K562 (cell line): ENCODE measurements around the gene LDHAL6A. TPM values are rescaled to one million over a fixed set of nuclear protein-coding genes. Genes with fewer than 3 reads are reported as not detected.

Source experiments
- ATAC-seq: fragments of 200-7000 bp; cut with Tn5 transposase; 3 replicates; pipeline ENCODE4 v1.9.1; 2020; ENCODE audit warnings: moderate library complexity
- BruUV-seq: library from RNA; stranded (reverse); fragments of 400-500 nt; replicated peaks from 2 replicates; lab custom pipeline; 2021; lab: Mats Ljungman, UMichigan
- CTCF ChIA-PET: fragments of 300-600 bp; formaldehyde crosslinking; extraction: SDS; loops from one replicate; lab custom pipeline; 2021; ENCODE audit warnings: low intra/inter-chr PET ratio; lab: Yijun Ruan, JAX
- POLR2A ChIA-PET: fragments of 300-600, 350-650 bp; sonication (Branson Sonifier 250); formaldehyde crosslinking; extraction: SDS; loops from one replicate; lab custom pipeline; 2021; ENCODE audit warnings: antibody characterized with exemption, inconsistent platforms; lab: Yijun Ruan, JAX
- DNase-seq, 4 experiments: peaks; one replicate each; pipeline versions ENCODE4 v3.0.0 to v3.0.0-alpha.2; 2011 to 2018; ENCODE audit warnings: low spot score in 3 of 4, mixed read lengths in 3 of 4; ENCODE audit errors: extremely low read depth in 1 of 4
- FAIRE-seq: peaks from 2 replicates; lab custom pipeline; 2011; peaks lifted over from hg19 to GRCh38; lab: Jason Lieb, UNC
- H2AFZ ChIP-seq: 2 replicates; pipeline ENCODE4 v1.6.0; 2011; ENCODE audit warnings: low read depth, low read length, control low read depth, inconsistent platforms
- H3K27ac ChIP-seq: fragments of 200-600 bp; 3 replicates; pipeline ENCODE4 v1.8.0; 2011; ENCODE audit warnings: low read depth, mild to moderate bottlenecking, control low read depth, inconsistent platforms, low read length, moderate library complexity, mixed read lengths; ENCODE audit errors: extremely low read depth
- H3K27me3 ChIP-seq, 2 experiments: fragments of 300-600 bp in 1 of 2; 2 replicates in 1 of 2; 3 replicates in 1 of 2; pipeline versions ENCODE4 v1.6.0 to v1.8.0; 2011; ENCODE audit warnings: inconsistent platforms in 2 of 2, low read length in 2 of 2, mild to moderate bottlenecking in 1 of 2, mixed read lengths in 1 of 2, moderate library complexity in 1 of 2; ENCODE audit not compliant: control insufficient read depth in 2 of 2, insufficient read depth in 2 of 2
- H3K36me3 ChIP-seq: fragments of 300-600 bp; 3 replicates; pipeline ENCODE4 v1.8.0; 2011; ENCODE audit warnings: mild to moderate bottlenecking, low read length, inconsistent platforms; ENCODE audit not compliant: control insufficient read depth, insufficient read depth
- H3K4me1 ChIP-seq, 2 experiments: fragments of 200-600 bp in 1 of 2; replicated peaks in 1 of 2; 2 replicates in 1 of 2; 3 replicates in 1 of 2; pipeline versions ENCODE4 v1.5.1 to v1.8.0; 2011; ENCODE audit warnings: inconsistent platforms in 2 of 2, low read length in 2 of 2, mild to moderate bottlenecking in 1 of 2, mixed read lengths in 1 of 2, moderate library complexity in 1 of 2; ENCODE audit not compliant: control insufficient read depth in 2 of 2, insufficient read depth in 2 of 2
- H3K4me2 ChIP-seq: 2 replicates; pipeline ENCODE4 v1.6.1; 2011; ENCODE audit warnings: low read length, control low read depth, inconsistent platforms, mixed read lengths; ENCODE audit not compliant: insufficient read depth
- H3K4me3 ChIP-seq: fragments of 200-600 bp; sonication (generic), shearing (Covaris generic); 2 replicates; pipeline ENCODE4 v1.5.1; 2016; ENCODE audit warnings: control low read depth, inconsistent platforms
- H3K79me2 ChIP-seq: fragments of 200-600 bp; 3 replicates; pipeline ENCODE4 v1.8.0; 2011; ENCODE audit warnings: low read length, inconsistent platforms; ENCODE audit not compliant: control insufficient read depth, insufficient read depth
- H3K9ac ChIP-seq, 2 experiments: 2 replicates each; pipeline versions ENCODE4 v1.6.0 to v1.6.1; 2011; ENCODE audit warnings: low read depth in 2 of 2, low read length in 2 of 2, control low read depth in 1 of 2, inconsistent platforms in 1 of 2, mild to moderate bottlenecking in 1 of 2, mixed read lengths in 1 of 2; ENCODE audit not compliant: insufficient read depth in 1 of 2
- H3K9me1 ChIP-seq: one replicate; pipeline ENCODE4 v1.6.0; 2011; ENCODE audit warnings: inconsistent platforms, mild to moderate bottlenecking, low read length, moderate library complexity; ENCODE audit not compliant: control insufficient read depth, insufficient read depth
- H3K9me3 ChIP-seq: replicated peaks from 2 replicates; pipeline ENCODE4 v1.5.1; 2011; ENCODE audit warnings: low read depth, low read length, inconsistent platforms; ENCODE audit not compliant: control insufficient read depth, insufficient read depth
- H4K20me1 ChIP-seq: replicated peaks from 2 replicates; pipeline ENCODE4 v1.6.1; 2011; ENCODE audit warnings: low read length, inconsistent platforms, mixed read lengths; ENCODE audit not compliant: control insufficient read depth, insufficient read depth
- ATF3 ChIP-seq, 2 experiments: fragments of 450-650 bp in 1 of 2; sonication (generic) in 1 of 2; formaldehyde crosslinking in 1 of 2; IDR thresholded peaks in 1 of 2; conservative IDR thresholded peaks in 1 of 2; 2 replicates each; pipeline versions ENCODE4 v1.6.1 to v1.8.1; 2016 to 2023; ENCODE audit warnings: mild to moderate bottlenecking in 2 of 2, moderate library complexity in 2 of 2, inconsistent platforms in 1 of 2, missing genetic modification reagents in 1 of 2
- L3MBTL2 ChIP-seq: fragments of 450-650 bp; IDR thresholded peaks from 2 replicates; pipeline ENCODE4 v1.6.1; 2016; ENCODE audit warnings: mild to moderate bottlenecking, moderate library complexity
- PRPF4 ChIP-seq: fragments of 200-400 bp; formaldehyde crosslinking; IDR thresholded peaks from one replicate; pipeline ENCODE4 v1.6.1; 2017; ENCODE audit warnings: low read length, low read depth, mild to moderate bottlenecking; ENCODE audit not compliant: insufficient read depth, poor library complexity, severe bottlenecking
- SIN3A ChIP-seq, 2 experiments: fragments of 150-350 bp in 1 of 2; IDR thresholded peaks; 2 replicates each; pipeline ENCODE4 v1.6.1; 2011 to 2016; ENCODE audit warnings: borderline replicate concordance in 2 of 2, low read depth in 2 of 2, low read length in 2 of 2, mild to moderate bottlenecking in 2 of 2, moderate library complexity in 2 of 2; ENCODE audit not compliant: control insufficient read depth in 1 of 2
- WGBS: fragments of 100-300 bp; shearing (Covaris generic); methylation state at CpG from one replicate; pipeline ENCODE4 v1.1.6; 2016; ENCODE audit warnings: low coverage, mixed read lengths; ENCODE audit not compliant: insufficient coverage; ENCODE audit errors: missing lambda C conversion rate; 5-methylcytosine and 5-hydroxymethylcytosine counted together
- in situ Hi-C: fragments of 300-500 bp; cut with MboI; formaldehyde crosslinking; loops from 4 replicates; pipeline ENCODE4 v1.15.0; 2018; ENCODE audit warnings: inconsistent platforms, mixed read lengths
- intact Hi-C: fragments of 100-400 bp; cut with micrococcal nuclease; formaldehyde crosslinking; loops from 2 replicates; pipeline ENCODE4 v1.14.2; 2022
- polyA plus RNA-seq, 8 experiments: library from polyadenylated mRNA; depleted of rRNA in 4 of 8; stranded (reverse) in 5 of 8; unstranded in 3 of 8; fragments of >200 nt; fragmentation: Nextera tagmentation in 2 of 8; fragmentation: Illumina TruSeq in 1 of 8; extraction: Ambion mirVana in 2 of 8; extraction: Trizol in 1 of 8; gene quantifications; 2 replicates each; pipeline versions ENCODE4 v1.2.1 to v1.2.3, GENCODE V29; 2011 to 2014; ENCODE audit warnings: inconsistent platforms in 1 of 8, missing spikeins in 1 of 8
- total RNA-seq, 7 experiments: library from RNA; depleted of rRNA in 6 of 7; stranded (reverse); fragments of >200 nt in 6 of 7; fragmentation: Illumina TruSeq in 2 of 7; extraction: Trizol in 2 of 7; gene quantifications; 2 replicates each; pipeline versions ENCODE4 v1.2.1 to v1.2.3, GENCODE V29; 2011 to 2021; ENCODE audit warnings: low replicate concordance in 1 of 7
- TF ChIP-seq, protein P1 (sequence below): fragments of 450-650 bp; conservative IDR thresholded peaks from 2 replicates; pipeline ENCODE4 v1.6.1; 2016; ENCODE audit warnings: missing genetic modification characterization, low read depth, mild to moderate bottlenecking, control low read depth, missing compliant biosample characterization

The LDHAL6A gene
- total and polyA plus RNA-seq, 9 of the 15 experiments (the other 6 are each of a cell fraction or from before 2014, with no cell fraction given), result 0.04 TPM; not detected in 8

- peaks cover 73% of the 10 kb centered on the region for H3K36me3 ChIP-seq
- ChIA-PET CTCF (no interaction called here), POLR2A (interaction anchor here (0.8 kb wide), 1 partner anchor 11 kb away, joined by 3 read pairs; no protein-coding TSS in a partner anchor)
- H3K9me3 ChIP-seq, result no peaks in the 10 kb centered on the region
- FAIRE-seq, result no peak
- no peaks in the 10 kb centered on the region for H4K20me1 ChIP-seq
- intact Hi-C loops, result no loop called here
- no peaks in the 10 kb centered on the region for H3K4me1 ChIP-seq
- H2AFZ ChIP-seq, result no peak overlapping the region
- no peaks in the 10 kb centered on the region for H3K27me3 ChIP-seq
- 89% methylated on average over 1 of the region's 1 CpG for WGBS
- no peak overlapping the region for H3K27ac ChIP-seq
- no peak for DNase-seq
- H3K4me2 ChIP-seq, result no peak overlapping the region
- H3K9ac ChIP-seq, result no peak overlapping the region
- no peak for ATAC-seq
- in situ Hi-C loops, result no loop called here
- TF ChIP-seq L3MBTL2 (no peak), PRPF4 (no peak), SIN3A (IDR thresholded peaks at IDR 0.05; ENCODE audit: borderline replicate concordance in 2 of 2, control insufficient read depth in 1 of 2, low read depth in 2 of 2, low read length in 2 of 2) (no peak), ATF3 (IDR thresholded peaks at IDR 0.05) (0 out of 2 replicates have a peak, but pooled peaks have one; percentile 13), ATF3 (CRISPR knock-in tag; conservative IDR thresholded peaks at IDR 0.05) (no peak)
- TF ChIP-seq, protein P1, sequence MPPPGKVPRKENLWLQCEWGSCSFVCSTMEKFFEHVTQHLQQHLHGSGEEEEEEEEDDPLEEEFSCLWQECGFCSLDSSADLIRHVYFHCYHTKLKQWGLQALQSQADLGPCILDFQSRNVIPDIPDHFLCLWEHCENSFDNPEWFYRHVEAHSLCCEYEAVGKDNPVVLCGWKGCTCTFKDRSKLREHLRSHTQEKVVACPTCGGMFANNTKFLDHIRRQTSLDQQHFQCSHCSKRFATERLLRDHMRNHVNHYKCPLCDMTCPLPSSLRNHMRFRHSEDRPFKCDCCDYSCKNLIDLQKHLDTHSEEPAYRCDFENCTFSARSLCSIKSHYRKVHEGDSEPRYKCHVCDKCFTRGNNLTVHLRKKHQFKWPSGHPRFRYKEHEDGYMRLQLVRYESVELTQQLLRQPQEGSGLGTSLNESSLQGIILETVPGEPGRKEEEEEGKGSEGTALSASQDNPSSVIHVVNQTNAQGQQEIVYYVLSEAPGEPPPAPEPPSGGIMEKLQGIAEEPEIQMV (tag), result no peak
- no TSS peak for BruUV-seq
- H3K4me3 ChIP-seq, result no peak overlapping the region
- no peaks in the 10 kb centered on the region for H3K9me1 ChIP-seq
- H3K79me2 ChIP-seq, result no peaks in the 10 kb centered on the region
These were observed 46.0 kb downstream of the LDHAL6A start for GRCh38 chr11:18501629-18502028.
